Amygdala (tissue), 56 donors: ENCODE measurements around the gene DIP2B.
"Not testable (repeated sequence)": the region's sequence is repeated elsewhere in the genome, so short reads cannot be mapped to it uniquely, and the experiment has no call there.

Experiments
- DNase-seq, 56 donors: peaks; one replicate each; lab custom pipeline; 2025; lab: John Stamatoyannopoulos, UW

The DIP2B gene

GRCh38 chr12:50665609-50666008 lies 160.8 kb downstream of the DIP2B start:
- DNase-seq = no peak

DNA sequence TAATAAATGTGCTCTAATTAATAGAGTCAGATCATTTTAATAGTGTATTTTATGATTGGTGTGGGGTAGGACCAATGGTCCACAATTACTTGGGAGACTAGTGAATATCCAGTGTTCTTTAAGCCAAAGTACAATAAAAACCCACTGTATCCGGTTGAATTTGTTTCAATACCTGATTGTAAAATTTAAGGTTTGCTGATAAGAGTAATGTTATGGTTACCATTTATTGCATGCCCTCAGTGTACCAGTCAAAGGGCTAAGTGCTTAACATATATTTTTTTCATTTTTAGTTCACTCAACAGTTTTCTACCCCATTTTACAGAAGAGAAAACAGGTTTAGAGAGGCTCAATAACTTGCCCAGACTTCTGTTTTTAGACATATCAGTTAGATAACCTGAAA lies 161.2 kb downstream of the DIP2B start:
- DNase-seq = no peak

GRCh38 chr12:50672158-50672557 lies 167.4 kb downstream of the DIP2B start:
- no peak for DNase-seq

GRCh38 chr12:50676756-50677155 lies 172.0 kb downstream of the DIP2B start:
- no peak for DNase-seq

- DNase-seq = no peak
These were observed 173.1 kb downstream of the DIP2B start for GRCh38 chr12:50677858-50678257.

DNA sequence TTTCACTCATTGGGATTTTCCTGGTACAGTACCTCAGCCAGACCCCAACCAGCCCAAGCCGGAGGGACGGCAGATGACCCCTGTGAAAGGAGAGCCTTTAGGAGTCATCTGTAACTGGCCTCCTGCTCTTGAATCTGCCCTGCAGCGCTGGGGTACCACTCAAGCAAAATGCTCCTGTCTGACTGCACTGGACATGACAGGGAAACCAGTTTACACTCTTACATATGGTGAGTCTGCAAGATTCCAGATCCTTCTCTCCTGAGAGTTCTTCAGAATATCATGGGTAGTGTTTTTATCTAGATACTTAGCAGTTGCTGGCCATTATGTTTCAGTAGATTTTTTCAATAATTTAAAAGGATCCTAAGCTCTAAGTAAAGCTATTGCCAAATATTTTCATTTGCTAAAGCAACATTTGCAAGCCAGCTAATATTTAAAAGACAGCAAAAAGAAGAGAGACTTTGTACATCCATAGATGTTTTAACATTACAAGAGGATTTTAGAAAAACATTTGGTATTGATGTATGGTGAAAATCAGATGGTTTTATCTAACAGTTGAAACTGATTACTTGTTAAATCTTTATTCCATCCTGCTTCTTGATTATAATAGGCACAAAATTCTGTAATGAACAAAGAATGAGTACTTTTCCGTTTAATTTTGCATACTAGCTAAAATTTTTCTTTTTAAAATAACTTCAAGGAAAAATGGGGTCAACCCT lies 174.0 kb downstream of the DIP2B start:
- no peak for DNase-seq

DNA sequence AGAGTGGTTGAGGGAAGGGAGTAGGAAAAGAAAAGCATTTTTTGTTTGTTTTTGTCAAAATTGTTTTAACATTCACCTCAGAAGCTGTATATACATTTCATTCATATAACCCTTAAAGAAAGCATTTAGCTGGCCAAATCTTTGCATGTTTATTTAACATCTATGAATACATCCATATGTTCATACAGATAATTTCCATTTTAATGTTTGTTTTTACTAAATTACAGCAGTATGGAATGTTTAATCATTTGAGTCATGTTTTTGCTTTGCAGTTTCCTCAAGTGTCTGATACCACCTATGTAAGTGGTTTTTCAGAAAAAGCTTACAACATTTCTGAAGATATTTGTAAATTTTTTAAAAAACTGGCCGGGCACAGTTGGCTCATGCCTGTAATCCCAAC lies 174.8 kb downstream of the DIP2B start:
- no peak for DNase-seq

- not testable (repeated sequence) for DNase-seq
These were observed 176.3 kb downstream of the DIP2B start for GRCh38 chr12:50681064-50681463.

- no peak for DNase-seq
These were observed 180.9 kb downstream of the DIP2B start for GRCh38 chr12:50685641-50686040.

GRCh38 chr12:50686406-50686805 lies 181.6 kb downstream of the DIP2B start:
- DNase-seq = no peak

- DNase-seq = no peak
These were observed 182.2 kb downstream of the DIP2B start for GRCh38 chr12:50686976-50687375.

GRCh38 chr12:50689437-50689836 lies 184.7 kb downstream of the DIP2B start:
- DNase-seq = no peak

DNA sequence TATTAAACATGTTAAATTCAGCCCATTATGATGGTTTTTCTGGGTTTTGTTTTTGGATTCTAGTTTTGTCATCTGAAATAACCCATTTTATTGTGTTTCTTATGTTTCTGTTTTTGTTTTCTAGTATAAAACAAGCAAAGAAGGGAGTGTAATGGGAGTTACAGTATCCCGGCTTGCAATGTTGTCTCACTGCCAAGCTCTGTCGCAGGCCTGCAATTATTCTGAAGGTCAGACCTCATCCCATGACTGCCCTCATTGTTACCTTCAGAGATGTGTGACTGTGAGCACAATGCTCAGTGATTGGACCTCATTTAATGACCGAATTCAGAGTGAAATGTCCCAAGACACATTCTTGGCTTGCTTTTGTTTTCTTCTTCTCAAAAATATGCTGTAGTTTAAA lies 186.1 kb downstream of the DIP2B start:
- DNase-seq = peak in 45 of 56 donors; percentile 3 to 79 (median 35)

- DNase-seq = no peak
These were observed 191.2 kb downstream of the DIP2B start for GRCh38 chr12:50695961-50696360.

- DNase-seq = no peak
These were observed 192.1 kb downstream of the DIP2B start for GRCh38 chr12:50696931-50697330.

DNA sequence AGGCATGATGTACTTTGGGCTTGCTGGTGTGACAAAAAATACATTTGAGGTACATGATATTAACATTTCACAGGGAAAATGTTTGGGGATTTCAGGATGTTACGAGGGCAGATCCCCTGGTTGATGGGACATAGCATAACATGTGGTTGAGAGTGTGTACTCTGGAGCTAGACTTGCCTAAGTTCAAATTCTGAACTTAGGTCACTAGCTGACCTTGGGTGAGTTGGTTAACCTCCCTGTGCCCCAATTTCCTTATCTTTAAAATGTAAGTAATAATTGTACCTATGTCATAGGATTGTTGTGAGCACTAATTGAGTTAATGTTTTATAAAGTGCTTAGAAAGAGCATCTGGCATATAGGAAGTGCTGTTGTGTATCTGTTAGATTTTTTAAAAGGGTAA lies 194.4 kb downstream of the DIP2B start:
- no peak for DNase-seq

GRCh38 chr12:50699940-50700339 lies 195.2 kb downstream of the DIP2B start:
- no peak for DNase-seq

DNA sequence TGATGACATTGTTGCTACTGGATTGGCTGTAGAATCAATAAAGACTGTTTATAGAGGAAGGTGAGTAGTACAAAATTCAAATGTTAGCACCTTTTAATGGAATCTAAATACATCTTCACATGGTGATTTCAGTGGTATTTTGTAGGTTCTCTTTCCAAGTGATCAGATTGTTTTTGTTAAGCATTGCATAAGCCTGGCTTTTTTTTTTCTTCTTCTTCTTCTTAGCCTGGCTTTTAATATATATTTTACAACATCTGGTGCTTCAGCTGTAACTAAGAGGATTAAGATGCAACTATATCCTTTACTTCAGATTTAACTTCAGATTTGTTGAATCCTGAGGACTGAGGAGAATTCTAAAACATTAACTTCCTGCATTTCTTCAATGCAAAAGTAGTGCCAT lies 201.8 kb downstream of the DIP2B start:
- no peak for DNase-seq

- DNase-seq = no peak
These were observed 202.6 kb downstream of the DIP2B start for GRCh38 chr12:50707396-50707795.

DNA sequence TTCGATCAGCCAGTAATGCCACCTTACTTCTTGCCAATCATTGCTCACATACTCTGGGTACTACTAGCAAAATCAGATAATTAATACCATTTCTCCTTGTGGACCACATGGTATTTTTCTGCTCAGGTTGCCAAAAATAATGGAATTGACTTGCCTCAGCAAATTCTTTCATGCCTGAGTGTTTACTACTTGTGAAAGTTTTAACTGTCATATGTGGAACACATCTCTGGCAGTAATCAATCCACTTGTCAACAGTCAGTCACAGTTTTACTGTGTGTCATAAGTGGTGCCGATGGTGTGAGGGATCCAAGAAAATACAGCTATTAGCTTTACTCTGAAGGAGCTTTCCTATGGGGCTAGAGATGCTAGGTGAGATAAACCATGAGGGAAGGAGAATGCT lies 203.8 kb downstream of the DIP2B start:
- DNase-seq = no peak

GRCh38 chr12:50711121-50711520 lies 206.3 kb downstream of the DIP2B start:
- DNase-seq = no peak

GRCh38 chr12:50715174-50715573 lies 210.4 kb downstream of the DIP2B start:
- DNase-seq = no peak

DNA sequence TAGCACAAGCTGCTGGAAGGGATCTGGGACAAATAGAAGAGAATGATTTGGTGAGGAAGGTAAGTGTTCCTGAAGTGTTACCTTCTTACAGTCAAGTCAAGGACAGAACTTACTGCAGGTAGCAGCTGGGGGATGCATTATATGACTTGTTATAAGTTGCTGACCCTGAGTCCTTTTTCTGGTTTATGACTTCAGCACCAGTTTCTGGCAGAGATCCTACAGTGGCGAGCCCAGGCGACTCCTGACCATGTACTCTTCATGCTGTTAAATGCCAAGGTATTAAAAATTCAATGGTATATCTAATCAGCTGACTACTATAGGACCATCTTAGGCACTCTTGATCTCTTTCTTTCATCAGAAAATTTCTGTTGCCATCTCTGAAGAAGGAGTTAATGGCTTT lies 214.0 kb downstream of the DIP2B start:
- DNase-seq = no peak
